Right atrium auricular region (tissue), 2 donors: ENCODE results near the gene PPP1R9B. TPM values are rescaled to one million over a fixed set of nuclear protein-coding genes. Genes with fewer than 3 reads are reported as not detected.

Experiments
- DNase-seq: peaks from one replicate; pipeline ENCODE4 v3.0.0-alpha.2; 2019; ENCODE audit warnings: low spot score
- H3K27ac ChIP-seq, 2 donors: fragments of 200-600 bp; sonication (generic); 1 replicate in 1 of 2; 2 replicates in 1 of 2; pipeline ENCODE4 v1.5.1; 2016 to 2019
- H3K27me3 ChIP-seq, 2 donors: fragments of 200-600 bp; sonication (generic); one replicate each; pipeline versions ENCODE4 v1.5.1 to v1.6.0; 2017 to 2019
- H3K36me3 ChIP-seq: fragments of 200-600 bp; sonication (generic); one replicate; pipeline ENCODE4 v1.5.1; 2016
- H3K4me1 ChIP-seq, 2 donors: fragments of 200-600 bp; sonication (generic); one replicate each; pipeline versions ENCODE4 v1.5.1 to v1.6.0; 2017 to 2019
- H3K4me3 ChIP-seq, 2 donors: fragments of 200-600 bp; sonication (generic); 1 replicate in 1 of 2; 2 replicates in 1 of 2; pipeline ENCODE4 v1.5.1; 2017 to 2019; ENCODE audit warnings: mild to moderate bottlenecking in 1 of 2, moderate library complexity in 1 of 2
- H3K9me3 ChIP-seq, 2 donors: fragments of 200-600 bp; sonication (generic); one replicate each; pipeline ENCODE4 v1.5.1; 2019
- CTCF ChIP-seq, 2 donors: fragments of 200-600 bp; sonication (generic); IDR thresholded peaks; one replicate each; pipeline ENCODE4 v1.5.1; 2019; ENCODE audit warnings: antibody characterized with exemption in 2 of 2
- total RNA-seq, 2 donors: library from RNA; depleted of rRNA; stranded (reverse); fragments of >200 nt; gene quantifications; one replicate each; pipeline ENCODE4 v1.1.0, GENCODE V29; 2016

The PPP1R9B gene
- total RNA-seq, 2 donors from 2014 or later: 16.9 to 24.2 TPM

GRCh38 chr17:50153650-50154575 is 3.4 kb upstream of the PPP1R9B start:
- Histone ChIP-seq H3K27me3 (no peaks in the 10 kb centered on the region), H3K27ac (peak overlapping the region; percentile 94 to 95), H3K4me1 (peaks cover 0 to 55% of the 10 kb centered on the region in 2 donors), H3K4me3 (no peak overlapping the region), H3K9me3 (no peaks in the 10 kb centered on the region), H3K36me3 (no peaks in the 10 kb centered on the region)
- peak; percentile 86 for DNase-seq
- no peak for TF ChIP-seq CTCF (IDR thresholded peaks at IDR 0.05)

GRCh38 chr17:50152736-50153135 is 2.3 kb upstream of the PPP1R9B start:
- no peaks in the 10 kb centered on the region for H3K36me3 ChIP-seq
- peak overlapping the region in 1 of 2 donors; percentile 87 for H3K4me3 ChIP-seq
- H3K9me3 ChIP-seq: no peaks in the 10 kb centered on the region
- peak overlapping the region; percentile 94 to 95 for H3K27ac ChIP-seq
- H3K27me3 ChIP-seq: no peaks in the 10 kb centered on the region
- no peak for TF ChIP-seq CTCF (IDR thresholded peaks at IDR 0.05)
- no peak for DNase-seq
- H3K4me1 ChIP-seq: peaks cover 0 to 67% of the 10 kb centered on the region in 2 donors

- peaks cover 0 to 74% of the 10 kb centered on the region in 2 donors for H3K4me1 ChIP-seq
- H3K9me3 ChIP-seq: no peaks in the 10 kb centered on the region
- no peaks in the 10 kb centered on the region for H3K27me3 ChIP-seq
- DNase-seq: peak; percentile 87
- no peak for TF ChIP-seq CTCF (IDR thresholded peaks at IDR 0.05)
- peak overlapping the region; percentile 78 to 87 for H3K4me3 ChIP-seq
- H3K27ac ChIP-seq: peak overlapping the region; percentile 94 to 95
- H3K36me3 ChIP-seq: no peaks in the 10 kb centered on the region
Measured at GRCh38 chr17:50151937-50152547, 1.6 kb upstream of the PPP1R9B start.

- peak overlapping the region; percentile 78 to 87 for H3K4me3 ChIP-seq
- DNase-seq: peak; percentile 88
- no peaks in the 10 kb centered on the region for H3K36me3 ChIP-seq
- H3K27me3 ChIP-seq: no peaks in the 10 kb centered on the region
- peak overlapping the region; percentile 94 to 95 for H3K27ac ChIP-seq
- TF ChIP-seq CTCF (IDR thresholded peaks at IDR 0.05): peak; percentile 64 to 72
- no peaks in the 10 kb centered on the region for H3K9me3 ChIP-seq
- peaks cover 0 to 81% of the 10 kb centered on the region in 2 donors for H3K4me1 ChIP-seq
Measured at GRCh38 chr17:50151041-50151936, 812 bp upstream of the PPP1R9B start.
